Measurements from ENCODE around the gene AADAC. TPM values are rescaled to one million over a fixed set of nuclear protein-coding genes. Genes with fewer than 3 reads are reported as not detected.

AADAC gene
- total and polyA plus RNA-seq, 2 of the 13 experiments (the other 11 are each of a cell fraction or from before 2014, with no cell fraction given), result 0.87 to 1.5 TPM

GRCh38 chr3:151817473-151817872, 3.6 kb downstream of the AADAC start (continued):
- no peak for TF ChIP-seq ZNF142 (CRISPR knock-in tag; IDR thresholded peaks at IDR 0.05)
- 0 out of 2 replicates have a peak, but pooled peaks have one; percentile 13 for TF ChIP-seq ZNF12 (CRISPR knock-in tag; IDR thresholded peaks at IDR 0.05)
- no peak for TF ChIP-seq SP2 (CRISPR knock-in tag; IDR thresholded peaks at IDR 0.05)
- TF ChIP-seq MAZ (IDR thresholded peaks at IDR 0.05; ENCODE audit: borderline replicate concordance, low read depth, low read length), result no peak
- TF ChIP-seq MAZ (CRISPR knock-in tag; IDR thresholded peaks at IDR 0.05; ENCODE audit: low read depth), result no peak
- no peak for TF ChIP-seq SCMH1 (CRISPR knock-in tag; IDR thresholded peaks at IDR 0.05; ENCODE audit: borderline replicate concordance)
- 0 out of 2 replicates have a peak, but pooled peaks have one; percentile 12 for TF ChIP-seq ZNF331 (CRISPR knock-in tag; IDR thresholded peaks at IDR 0.05)
- no peak for TF ChIP-seq ZNF446 (CRISPR knock-in tag; IDR thresholded peaks at IDR 0.05)
- TF ChIP-seq ZNF562 (CRISPR knock-in tag; IDR thresholded peaks at IDR 0.05; ENCODE audit: borderline replicate concordance), result no peak
- no peak for TF ChIP-seq MEF2D (CRISPR knock-in tag; IDR thresholded peaks at IDR 0.05)
- TF ChIP-seq ZNF703 (CRISPR knock-in tag; IDR thresholded peaks at IDR 0.05; ENCODE audit: borderline replicate concordance), result no peak
- no peak for TF ChIP-seq ZNF563 (CRISPR knock-in tag; IDR thresholded peaks at IDR 0.05)
- no peak for TF ChIP-seq ZNF572 (CRISPR knock-in tag; IDR thresholded peaks at IDR 0.05)
- TF ChIP-seq FOXA1 (IDR thresholded peaks at IDR 0.05), result no peak
- peak; percentile 58; the same call in 1 of the 2 replicates for TF ChIP-seq FOXA1 (CRISPR knock-in tag; IDR thresholded peaks at IDR 0.05)
- no peak for TF ChIP-seq FOXP1 (IDR thresholded peaks at IDR 0.05)
- TF ChIP-seq FOXP1 (CRISPR knock-in tag; IDR thresholded peaks at IDR 0.05), result no peak
- TF ChIP-seq ZNF784 (CRISPR knock-in tag; IDR thresholded peaks at IDR 0.05; ENCODE audit: borderline replicate concordance), result no peak
- TF ChIP-seq THRA (CRISPR knock-in tag; IDR thresholded peaks at IDR 0.05; ENCODE audit: borderline replicate concordance), result no peak
- TF ChIP-seq AGO2 (optimal IDR thresholded peaks at IDR 0.05; ENCODE audit: low read depth, low read length), result no peak
- TF ChIP-seq SOX6 (IDR thresholded peaks at IDR 0.05), result no peak
- peak; percentile 73 for TF ChIP-seq SOX6 (CRISPR knock-in tag; IDR thresholded peaks at IDR 0.05)
- TF ChIP-seq KDM4B (CRISPR knock-in tag; IDR thresholded peaks at IDR 0.05), result no peak
- peak; percentile 80 for TF ChIP-seq TCF7 (IDR thresholded peaks at IDR 0.05; ENCODE audit: low read depth)
- no peak for TF ChIP-seq REL (CRISPR knock-in tag; conservative IDR thresholded peaks at IDR 0.05)
- no peak for TF ChIP-seq SIN3B (IDR thresholded peaks at IDR 0.05; ENCODE audit: low read length)
